Measurements from ENCODE around the gene CELF5. TPM values are rescaled to one million over a fixed set of nuclear protein-coding genes. Genes with fewer than 3 reads are reported as not detected.

The CELF5 gene
- total and polyA plus RNA-seq, 9 of the 15 experiments (the other 6 are each of a cell fraction or from before 2014, with no cell fraction given), result 0.01 to 0.56 (median 0.22) TPM

- TF ChIP-seq TCFL5 (CRISPR knock-in tag; conservative IDR thresholded peaks at IDR 0.05) (no peak), SOX6 (IDR thresholded peaks at IDR 0.05) (no peak)
These were observed 1.2 kb downstream of the CELF5 start (continued) for GRCh38 chr19:3225677-3226093.

- no TSS peak for BruUV-seq (replicated peaks)
- peak; percentile 34 for TF ChIP-seq RBM25 (IDR thresholded peaks at IDR 0.05; ENCODE audit: low read depth, low read length, severe bottlenecking)
- TF ChIP-seq, protein P1, sequence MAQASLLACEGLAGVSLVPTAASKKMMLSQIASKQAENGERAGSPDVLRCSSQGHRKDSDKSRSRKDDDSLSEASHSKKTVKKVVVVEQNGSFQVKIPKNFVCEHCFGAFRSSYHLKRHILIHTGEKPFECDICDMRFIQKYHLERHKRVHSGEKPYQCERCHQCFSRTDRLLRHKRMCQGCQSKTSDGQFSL (CRISPR knock-in tag; IDR thresholded peaks at IDR 0.05), result 0 out of 2 replicates have a peak, but pooled peaks have one; percentile 26
- TF ChIP-seq, protein P1 (tag; IDR thresholded peaks at IDR 0.05), result no peak
- TF ChIP-seq FOXJ3 (CRISPR knock-in tag; IDR thresholded peaks at IDR 0.05), result no peak
- TF ChIP-seq ZFP36 (IDR thresholded peaks at IDR 0.05; ENCODE audit: low read depth, low read length, partially characterized antibody), result peak; percentile 84
- TF ChIP-seq BCOR (IDR thresholded peaks at IDR 0.05), result peak; percentile 59; the same call in 1 of the 2 replicates
- TF ChIP-seq FOXA3 (CRISPR knock-in tag; conservative IDR thresholded peaks at IDR 0.05 in 1 of 2, IDR thresholded peaks at IDR 0.05 in 1 of 2), result no peak
- TF ChIP-seq KLF16 (IDR thresholded peaks at IDR 0.05), result no peak
- TF ChIP-seq ZNF212 (CRISPR knock-in tag; IDR thresholded peaks at IDR 0.05), result no peak
- no peak for TF ChIP-seq LEF1 (IDR thresholded peaks at IDR 0.05)
- H3K36me3 ChIP-seq (ENCODE audit: control insufficient read depth, insufficient read depth, low read length), result no peaks in the 10 kb centered on the region
- ATAC-seq (no peak), FAIRE-seq (no peak), DNase-seq (ENCODE audit: extremely low read depth in 1 of 4, low spot score in 3 of 4) (no peak)
- in situ Hi-C loops (cut with MboI) (no loop called here), intact Hi-C loops (cut with micrococcal nuclease) (no loop called here)
- POLR2A ChIA-PET, result interaction anchor here (0.5 to 0.7 kb wide), 2 partner anchors 14 to 221 kb away, joined by 3 read pairs; no protein-coding TSS in a partner anchor
- H3K4me1 ChIP-seq (replicated peaks in 1 of 2; ENCODE audit: control insufficient read depth in 2 of 2, insufficient read depth in 2 of 2, low read length in 2 of 2), result peaks cover 0 to 26% of the 10 kb centered on the region in 2 experiments; a peak in 2 of 5 replicates
- CTCF ChIA-PET (ENCODE audit: low intra/inter-chr PET ratio), result no interaction called here
- H3K4me3 ChIP-seq, result no peak overlapping the region
- no peak overlapping the region for H3K27ac ChIP-seq (ENCODE audit: extremely low read depth, low read depth, low read length)
- H3K4me2 ChIP-seq (ENCODE audit: insufficient read depth, low read length), result no peak overlapping the region
- no peak overlapping the region for H2AFZ ChIP-seq (ENCODE audit: low read depth, low read length)
- 4% methylated on average over 12 of the region's 12 CpGs for WGBS (ENCODE audit: insufficient coverage, low coverage, missing lambda C conversion rate)
- H3K9me3 ChIP-seq (replicated peaks; ENCODE audit: control insufficient read depth, insufficient read depth, low read depth, low read length), result no peaks in the 10 kb centered on the region
- peaks cover 6 to 40% of the 10 kb centered on the region in 2 experiments; a peak in 4 of 5 replicates for H3K27me3 ChIP-seq (ENCODE audit: control insufficient read depth in 2 of 2, insufficient read depth in 2 of 2, low read length in 2 of 2)
- no peaks in the 10 kb centered on the region for H3K9me1 ChIP-seq (ENCODE audit: control insufficient read depth, insufficient read depth, low read length)
- peaks cover 5% of the 10 kb centered on the region for H4K20me1 ChIP-seq (replicated peaks; ENCODE audit: control insufficient read depth, insufficient read depth, low read length)
- H3K9ac ChIP-seq (ENCODE audit: insufficient read depth in 1 of 2, low read depth in 2 of 2, low read length in 2 of 2), result no peak overlapping the region
- H3K79me2 ChIP-seq (ENCODE audit: control insufficient read depth, insufficient read depth, low read length), result no peaks in the 10 kb centered on the region
These were observed 2.7 kb downstream of the CELF5 start for GRCh38 chr19:3227054-3227626.

All from K562 (cell line).